GM10248 (cell line): ENCODE measurements around the gene ZNF668.

ENCODE experiments used
- CTCF ChIA-PET: fragments of 300-600 bp; sonication (Branson Sonifier 250); formaldehyde crosslinking; extraction: SDS; loops from one replicate; lab custom pipeline; 2021; ENCODE audit warnings: antibody characterized with exemption; lab: Yijun Ruan, JAX
- POLR2A ChIA-PET: fragments of 350-650 bp; sonication (Branson Sonifier 250); formaldehyde crosslinking; extraction: SDS; loops from one replicate; lab custom pipeline; 2020; ENCODE audit warnings: antibody characterized with exemption; lab: Yijun Ruan, JAX
- DNase-seq: peaks from one replicate; pipeline ENCODE4 v3.0.0; 2012; ENCODE audit errors: extremely low spot score
- CTCF ChIP-seq: IDR thresholded peaks from 2 replicates; pipeline ENCODE4 v1.5.1; 2012; ENCODE audit warnings: mild to moderate bottlenecking, low read depth; ENCODE audit errors: extremely low read depth, missing control alignments, control extremely low read depth

The ZNF668 gene

GRCh38 chr16:31072540-31073141 is 1.4 kb downstream of the ZNF668 start:
- peak; percentile 52 for DNase-seq
- no peak for TF ChIP-seq CTCF
- ChIA-PET POLR2A (interaction anchor here (0.6 to 3.3 kb wide), 3 partner anchors 45 to 107 kb away, joined by 3 to 21 read pairs (median 3); partner anchors contain the start of genes FUS and KAT8), CTCF (interaction anchor here (1.0 to 2.6 kb wide), 7 partner anchors 8 to 370 kb away, joined by 3 to 9 read pairs (median 6); partner anchors contain the start of genes HSD3B7 and ZNF843)

- no peak for DNase-seq
- ChIA-PET POLR2A (no interaction called here), CTCF (interaction anchor here (1.0 to 2.6 kb wide), 4 partner anchors 11 to 118 kb away, joined by 3 to 9 read pairs (median 6); partner anchors contain the start of gene HSD3B7)
- TF ChIP-seq CTCF, result no peak
These were observed 2.2 kb downstream of the ZNF668 start for GRCh38 chr16:31071861-31072260.

- no peak for DNase-seq
- ChIA-PET POLR2A (no interaction called here), CTCF (interaction anchor here (1.0 to 2.8 kb wide), 2 partner anchors 10 to 83 kb away, joined by 3 to 8 read pairs; partner anchors contain the start of gene HSD3B7)
- no peak for TF ChIP-seq CTCF
These were observed 6.7 kb downstream of the ZNF668 start for GRCh38 chr16:31067342-31067741.

- ChIA-PET POLR2A (interaction anchor here (0.7 kb wide), 1 partner anchor 9 kb away, joined by 3 read pairs; the partner anchor contains the start of gene ZNF668), CTCF (interaction anchor here (0.8 kb wide), 2 partner anchors 9 to 15 kb away, joined by 3 to 5 read pairs; partner anchors contain the start of genes ZNF646 and ZNF668)
- DNase-seq, result no peak
- no peak for TF ChIP-seq CTCF
These were observed 9.1 kb downstream of the ZNF668 start for GRCh38 chr16:31064882-31065461.

- no peak for DNase-seq
- ChIA-PET CTCF (no interaction called here), POLR2A (no interaction called here)
- no peak for TF ChIP-seq CTCF
These were observed 10.0 kb downstream of the ZNF668 start for GRCh38 chr16:31063843-31064611.

- CTCF ChIA-PET, result no interaction called here
These were observed 10.6 kb downstream of the ZNF668 start for GRCh38 chr16:31063495-31063842.

More at GRCh38 chr16:31063495-31063842, 10.6 kb downstream of the ZNF668 start:
- TF ChIP-seq CTCF, result no peak
- DNase-seq, result no peak
- POLR2A ChIA-PET, result no interaction called here
